ENCODE results near the gene PRR18. TPM values are rescaled to one million over a fixed set of nuclear protein-coding genes. Genes with fewer than 3 reads are reported as not detected.

The PRR18 gene
- total and polyA plus RNA-seq, 4 experiments from 2014 or later, result not detected

Other genes starting within 250 kb of the PRR18 start
- not detected for gene TBXT, start 140.5 kb downstream of the PRR18 start, total RNA-seq
- not detected for gene TBXT, start 140.5 kb downstream of the PRR18 start, polyA plus RNA-seq
- gene SFT2D1, start 34.2 kb upstream of the PRR18 start, total RNA-seq, result 10 to 100 TPM; 37.5 to 40.3 TPM
- 10 to 100 TPM; 37.3 to 70.3 TPM for gene SFT2D1, start 34.2 kb upstream of the PRR18 start, polyA plus RNA-seq
- gene MPC1, start 74.5 kb upstream of the PRR18 start, total RNA-seq, result 10 to 100 TPM; 33.1 to 34.7 TPM
- gene MPC1, start 74.5 kb upstream of the PRR18 start, polyA plus RNA-seq, result 10 to 100 TPM; 57.2 to 85.0 TPM

All from CD4-positive, alpha-beta memory T cell (primary cell).